RWPE2 (cell line): ENCODE measurements around the gene GJB4.

Source experiments
- ATAC-seq: fragments of 200-7000 bp; cut with Tn5 transposase; 3 replicates; pipeline ENCODE4 v1.9.1; 2021; ENCODE audit warnings: low read depth
- DNase-seq: peaks from one replicate; pipeline ENCODE4 v3.0.0-alpha.2; 2020; ENCODE audit warnings: low spot score
- H3K27ac ChIP-seq: fragments of 450-650 bp; 2 replicates; pipeline ENCODE4 v1.5.1; 2017; ENCODE audit warnings: mild to moderate bottlenecking; ENCODE audit not compliant: poor library complexity, severe bottlenecking
- H3K27me3 ChIP-seq: fragments of 250-450 bp; sonication (Bioruptor Pico); 2 replicates; pipeline ENCODE4 v1.5.1; 2021; ENCODE audit warnings: mild to moderate bottlenecking, moderate library complexity; ENCODE audit not compliant: insufficient read depth, poor library complexity, severe bottlenecking
- H3K36me3 ChIP-seq: fragments of 250-450 bp; sonication (Bioruptor Pico); 2 replicates; pipeline ENCODE4 v1.5.1; 2020; ENCODE audit warnings: low read depth, mild to moderate bottlenecking, moderate library complexity
- H3K4me1 ChIP-seq: fragments of 250-450 bp; sonication (Bioruptor Pico); 2 replicates; pipeline ENCODE4 v1.5.1; 2021; ENCODE audit warnings: mild to moderate bottlenecking, moderate library complexity; ENCODE audit not compliant: insufficient read depth, poor library complexity, severe bottlenecking
- H3K4me3 ChIP-seq: fragments of 250-450 bp; sonication (Bioruptor Pico); 2 replicates; pipeline ENCODE4 v1.5.1; 2021; ENCODE audit warnings: mild to moderate bottlenecking, moderate library complexity; ENCODE audit not compliant: severe bottlenecking
- H3K9me3 ChIP-seq: fragments of 250-450 bp; sonication (Bioruptor Pico); 2 replicates; pipeline ENCODE4 v1.5.1; 2021; ENCODE audit warnings: mild to moderate bottlenecking, moderate library complexity; ENCODE audit not compliant: severe bottlenecking
- CTCF ChIP-seq: fragments of 450-650 bp; IDR thresholded peaks from one replicate; pipeline ENCODE4 v1.5.1; 2017; ENCODE audit warnings: mild to moderate bottlenecking, moderate library complexity; ENCODE audit not compliant: poor library complexity, severe bottlenecking

The GJB4 gene

DNA sequence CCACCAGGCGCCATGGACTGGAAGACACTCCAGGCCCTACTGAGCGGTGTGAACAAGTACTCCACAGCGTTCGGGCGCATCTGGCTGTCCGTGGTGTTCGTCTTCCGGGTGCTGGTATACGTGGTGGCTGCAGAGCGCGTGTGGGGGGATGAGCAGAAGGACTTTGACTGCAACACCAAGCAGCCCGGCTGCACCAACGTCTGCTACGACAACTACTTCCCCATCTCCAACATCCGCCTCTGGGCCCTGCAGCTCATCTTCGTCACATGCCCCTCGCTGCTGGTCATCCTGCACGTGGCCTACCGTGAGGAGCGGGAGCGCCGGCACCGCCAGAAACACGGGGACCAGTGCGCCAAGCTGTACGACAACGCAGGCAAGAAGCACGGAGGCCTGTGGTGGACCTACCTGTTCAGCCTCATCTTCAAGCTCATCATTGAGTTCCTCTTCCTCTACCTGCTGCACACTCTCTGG is 25.2 kb downstream of the GJB4 start:
- peaks cover 14% of the 10 kb centered on the region for H3K4me1 ChIP-seq
- H3K9me3 ChIP-seq = no peaks in the 10 kb centered on the region
- DNase-seq = no peak
- H3K4me3 ChIP-seq = no peak overlapping the region
- H3K27ac ChIP-seq = peak overlapping the region; percentile 98
- H3K27me3 ChIP-seq = no peaks in the 10 kb centered on the region
- no peak for ATAC-seq
- H3K36me3 ChIP-seq = peaks cover 57% of the 10 kb centered on the region
- TF ChIP-seq CTCF = no peak

DNA sequence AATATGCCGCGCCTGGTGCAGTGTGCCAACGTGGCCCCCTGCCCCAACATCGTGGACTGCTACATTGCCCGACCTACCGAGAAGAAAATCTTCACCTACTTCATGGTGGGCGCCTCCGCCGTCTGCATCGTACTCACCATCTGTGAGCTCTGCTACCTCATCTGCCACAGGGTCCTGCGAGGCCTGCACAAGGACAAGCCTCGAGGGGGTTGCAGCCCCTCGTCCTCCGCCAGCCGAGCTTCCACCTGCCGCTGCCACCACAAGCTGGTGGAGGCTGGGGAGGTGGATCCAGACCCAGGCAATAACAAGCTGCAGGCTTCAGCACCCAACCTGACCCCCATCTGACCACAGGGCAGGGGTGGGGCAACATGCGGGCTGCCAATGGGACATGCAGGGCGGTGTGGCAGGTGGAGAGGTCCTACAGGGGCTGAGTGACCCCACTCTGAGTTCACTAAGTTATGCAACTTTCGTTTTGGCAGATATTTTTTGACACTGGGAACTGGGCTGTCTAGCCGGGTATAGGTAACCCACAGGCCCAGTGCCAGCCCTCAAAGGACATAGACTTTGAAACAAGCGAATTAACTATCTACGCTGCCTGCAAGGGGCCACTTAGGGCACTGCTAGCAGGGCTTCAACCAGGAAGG is 25.8 kb downstream of the GJB4 start:
- peaks cover 57% of the 10 kb centered on the region for H3K36me3 ChIP-seq
- H3K4me1 ChIP-seq = peaks cover 8% of the 10 kb centered on the region
- no peak overlapping the region for H3K4me3 ChIP-seq
- peak overlapping the region; percentile 42 for H3K27ac ChIP-seq
- H3K9me3 ChIP-seq = no peaks in the 10 kb centered on the region
- TF ChIP-seq CTCF = no peak
- DNase-seq (no peak), ATAC-seq (no peak)
- H3K27me3 ChIP-seq = no peaks in the 10 kb centered on the region

- no peak for TF ChIP-seq CTCF
- DNase-seq = no peak
- Histone ChIP-seq H3K27ac (peak overlapping the region; percentile 42), H3K4me1 (peaks cover 3% of the 10 kb centered on the region), H3K36me3 (peaks cover 57% of the 10 kb centered on the region), H3K4me3 (no peak overlapping the region), H3K9me3 (no peaks in the 10 kb centered on the region), H3K27me3 (no peaks in the 10 kb centered on the region)
- ATAC-seq = no peak
Measured at GRCh38 chr1:34785875-34786470, 26.4 kb downstream of the GJB4 start.

GRCh38 chr1:34786521-34787325 is 27.2 kb downstream of the GJB4 start:
- H3K4me1 ChIP-seq = peaks cover 3% of the 10 kb centered on the region
- DNase-seq (no peak), ATAC-seq (peak; percentile 39)
- H3K4me3 ChIP-seq = no peak overlapping the region
- TF ChIP-seq CTCF = peak; percentile 88
- no peaks in the 10 kb centered on the region for H3K9me3 ChIP-seq
- H3K27me3 ChIP-seq = no peaks in the 10 kb centered on the region
- H3K36me3 ChIP-seq = peaks cover 57% of the 10 kb centered on the region
- H3K27ac ChIP-seq = peak overlapping the region; percentile 42
